ENCODE data around the gene DTNA. TPM values are rescaled to one million over a fixed set of nuclear protein-coding genes. Genes with fewer than 3 reads are reported as not detected.
"Not testable (repeated sequence)": the region's sequence is repeated elsewhere in the genome, so short reads cannot be mapped to it uniquely, and the experiment has no call there.

Gene DTNA
- total RNA-seq, 1 donor from 2014 or later, result 21.8 TPM

DNA sequence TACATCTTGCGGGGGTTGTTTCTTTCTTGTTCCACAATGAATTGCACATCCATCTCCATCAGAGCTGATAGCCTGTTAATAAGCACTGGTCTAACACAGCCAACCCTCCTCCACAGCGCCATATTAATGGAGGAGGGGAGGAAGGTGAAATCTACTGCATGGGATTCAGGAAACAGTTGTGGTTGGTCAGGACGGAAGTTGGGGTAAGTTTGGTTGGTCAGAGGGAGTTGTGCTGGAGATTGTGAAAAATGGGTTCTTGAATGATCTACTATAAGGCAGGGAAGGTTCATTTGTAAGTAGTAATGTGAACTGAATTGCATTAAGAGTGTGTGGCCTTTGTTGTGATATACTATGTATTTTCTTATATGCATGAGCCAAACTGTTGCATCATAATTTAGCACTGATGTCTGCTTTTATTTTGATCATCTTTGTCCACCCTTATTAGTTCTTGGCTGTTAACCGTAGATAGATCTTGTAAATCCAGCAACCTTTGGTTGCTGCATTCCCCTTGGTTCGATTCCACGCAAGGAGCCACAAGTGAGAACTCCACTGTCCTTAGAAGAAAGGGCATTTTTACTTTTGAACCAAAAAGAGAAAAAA, 180.5 kb downstream of the DTNA start:
- intact Hi-C loops (cut with DNase I), result no loop called here
- TF ChIP-seq, protein P1, sequence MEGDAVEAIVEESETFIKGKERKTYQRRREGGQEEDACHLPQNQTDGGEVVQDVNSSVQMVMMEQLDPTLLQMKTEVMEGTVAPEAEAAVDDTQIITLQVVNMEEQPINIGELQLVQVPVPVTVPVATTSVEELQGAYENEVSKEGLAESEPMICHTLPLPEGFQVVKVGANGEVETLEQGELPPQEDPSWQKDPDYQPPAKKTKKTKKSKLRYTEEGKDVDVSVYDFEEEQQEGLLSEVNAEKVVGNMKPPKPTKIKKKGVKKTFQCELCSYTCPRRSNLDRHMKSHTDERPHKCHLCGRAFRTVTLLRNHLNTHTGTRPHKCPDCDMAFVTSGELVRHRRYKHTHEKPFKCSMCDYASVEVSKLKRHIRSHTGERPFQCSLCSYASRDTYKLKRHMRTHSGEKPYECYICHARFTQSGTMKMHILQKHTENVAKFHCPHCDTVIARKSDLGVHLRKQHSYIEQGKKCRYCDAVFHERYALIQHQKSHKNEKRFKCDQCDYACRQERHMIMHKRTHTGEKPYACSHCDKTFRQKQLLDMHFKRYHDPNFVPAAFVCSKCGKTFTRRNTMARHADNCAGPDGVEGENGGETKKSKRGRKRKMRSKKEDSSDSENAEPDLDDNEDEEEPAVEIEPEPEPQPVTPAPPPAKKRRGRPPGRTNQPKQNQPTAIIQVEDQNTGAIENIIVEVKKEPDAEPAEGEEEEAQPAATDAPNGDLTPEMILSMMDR (IDR thresholded peaks at IDR 0.05), result no peak
- Histone ChIP-seq H3K27ac (no peak overlapping the region), H3K27me3 (no peaks in the 10 kb centered on the region), H3K36me3 (no peaks in the 10 kb centered on the region), H3K4me3 (no peak overlapping the region), H3K9me3 (peaks cover 5% of the 10 kb centered on the region), H3K4me1 (no peaks in the 10 kb centered on the region)
- no peak for ATAC-seq
- DNase-seq, result no peak

DNA sequence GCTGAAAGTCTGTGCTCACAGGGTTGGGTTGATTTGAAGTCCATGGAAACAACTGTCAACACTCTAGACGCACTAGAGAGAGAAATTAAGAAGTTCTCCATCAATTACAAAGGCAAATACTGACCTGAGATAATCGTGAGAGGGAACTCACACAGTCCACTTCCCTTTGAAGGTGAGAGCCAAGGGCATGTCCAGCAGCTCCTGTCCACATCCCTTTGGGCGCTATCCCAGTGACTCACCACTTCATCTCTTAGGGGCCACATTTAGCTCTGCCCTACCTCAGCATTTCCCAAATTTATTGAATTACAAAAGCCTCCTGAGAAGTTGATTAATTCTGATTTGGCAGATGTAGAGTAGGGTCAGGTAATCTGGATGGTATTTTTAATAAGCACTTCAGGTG, 182.3 kb downstream of the DTNA start:
- Histone ChIP-seq H3K9me3 (peaks cover 5% of the 10 kb centered on the region), H3K4me3 (no peak overlapping the region), H3K36me3 (no peaks in the 10 kb centered on the region), H3K27me3 (no peaks in the 10 kb centered on the region), H3K27ac (no peak overlapping the region), H3K4me1 (no peaks in the 10 kb centered on the region)
- TF ChIP-seq, protein P1 (IDR thresholded peaks at IDR 0.05), result no peak
- ATAC-seq (no peak), DNase-seq (no peak)
- intact Hi-C loops (cut with DNase I), result no loop called here

DNA sequence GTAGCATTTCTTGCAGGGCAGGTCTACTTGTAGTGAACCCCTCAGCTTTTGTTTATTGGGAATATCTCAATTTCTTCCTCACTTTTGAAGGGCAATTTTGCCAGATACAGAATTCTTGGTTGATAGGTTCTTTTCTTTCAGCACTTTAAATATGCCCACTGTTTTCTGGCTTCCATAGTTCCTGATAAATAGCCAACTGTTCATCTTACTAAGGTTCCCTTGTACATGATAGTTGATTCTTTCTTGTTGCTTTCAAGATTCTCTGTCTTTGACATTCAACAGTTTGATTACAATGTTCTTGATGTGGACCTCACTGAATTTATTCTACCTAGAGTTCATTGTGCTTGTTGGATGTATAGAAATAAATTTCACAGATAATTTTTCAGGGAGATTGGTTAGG, 183.1 kb downstream of the DTNA start:
- Histone ChIP-seq H3K9me3 (peaks cover 5% of the 10 kb centered on the region), H3K4me1 (no peaks in the 10 kb centered on the region), H3K27ac (no peak overlapping the region), H3K27me3 (no peaks in the 10 kb centered on the region), H3K4me3 (no peak overlapping the region), H3K36me3 (no peaks in the 10 kb centered on the region)
- ATAC-seq (no peak), DNase-seq (no peak)
- intact Hi-C loops (cut with DNase I), result no loop called here
- TF ChIP-seq, protein P1 (IDR thresholded peaks at IDR 0.05), result no peak

DNA sequence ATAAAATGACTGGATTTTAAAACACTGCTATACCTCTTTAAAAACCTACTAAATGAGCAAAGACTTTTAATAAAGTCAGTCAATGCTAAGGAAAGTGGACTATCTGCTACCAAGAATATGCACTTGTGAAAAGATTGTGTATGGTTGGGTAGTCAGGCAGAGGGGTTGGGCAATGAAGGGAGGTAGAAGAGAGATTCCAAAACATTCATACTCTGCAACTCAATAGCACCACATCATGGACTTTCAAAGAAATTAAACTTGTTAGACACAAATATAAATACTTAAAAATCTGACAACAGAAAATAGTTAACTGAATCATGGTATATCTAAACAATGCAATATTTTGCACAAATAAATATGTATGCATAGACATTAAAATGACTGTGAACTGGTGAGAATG, 191.2 kb downstream of the DTNA start:
- Histone ChIP-seq H3K27me3 (no peaks in the 10 kb centered on the region), H3K4me3 (no peak overlapping the region), H3K36me3 (no peaks in the 10 kb centered on the region), H3K27ac (no peak overlapping the region), H3K4me1 (no peaks in the 10 kb centered on the region), H3K9me3 (no peaks in the 10 kb centered on the region)
- TF ChIP-seq, protein P1 (IDR thresholded peaks at IDR 0.05), result no peak
- ATAC-seq (no peak), DNase-seq (no peak)
- intact Hi-C loops (cut with DNase I), result no loop called here

DNA sequence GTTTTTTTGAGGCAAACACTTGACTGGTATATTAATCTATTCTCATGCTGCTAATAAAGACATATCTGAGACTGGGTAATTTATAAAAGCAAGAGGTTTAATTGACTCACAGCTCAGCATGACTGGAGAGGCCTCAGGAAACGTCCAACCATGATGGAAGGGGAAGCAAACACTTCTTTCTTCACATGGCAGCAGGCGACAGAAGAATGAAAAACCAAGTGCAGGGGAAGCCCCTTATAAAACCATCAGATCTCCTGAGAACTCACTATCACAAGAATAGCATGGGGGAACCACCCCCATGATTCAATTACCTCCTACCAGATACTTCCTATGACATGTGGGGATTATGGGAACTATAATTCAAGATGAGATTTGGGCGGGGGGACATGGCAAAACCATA, 194.9 kb downstream of the DTNA start:
- no peak overlapping the region for H3K4me3 ChIP-seq
- TF ChIP-seq, protein P1 (IDR thresholded peaks at IDR 0.05), result no peak
- no peaks in the 10 kb centered on the region for H3K9me3 ChIP-seq
- no peak overlapping the region for H3K27ac ChIP-seq
- DNase-seq, result no peak
- no peaks in the 10 kb centered on the region for H3K27me3 ChIP-seq
- intact Hi-C loops (cut with DNase I), result no loop called here
- no peaks in the 10 kb centered on the region for H3K4me1 ChIP-seq
- H3K36me3 ChIP-seq, result no peaks in the 10 kb centered on the region
- no peak for ATAC-seq

DNA sequence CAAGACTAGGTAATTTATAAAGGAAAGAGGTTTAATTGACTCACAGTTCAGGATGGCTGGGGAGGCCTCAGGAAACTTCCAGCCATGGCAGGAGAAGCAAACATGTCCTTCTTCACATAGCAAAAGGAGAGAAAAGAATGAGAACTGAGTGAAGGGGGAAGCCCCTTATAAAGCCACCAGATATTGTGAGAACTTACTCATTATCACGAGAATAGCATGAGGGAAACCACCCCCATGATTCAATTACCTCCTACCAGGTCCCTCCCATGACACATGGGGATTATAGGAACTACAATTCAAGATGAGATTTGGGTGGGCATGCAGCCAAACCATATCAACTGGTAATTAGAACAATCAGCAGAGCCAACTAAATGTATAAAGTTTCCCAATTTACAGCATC, 196.9 kb downstream of the DTNA start:
- intact Hi-C loops (cut with DNase I); H3K4me1 ChIP-seq; H3K9me3 ChIP-seq: not testable (repeated sequence)

More for the DNA sequence above, 196.9 kb downstream of the DTNA start:
- H3K36me3 ChIP-seq, H3K27me3 ChIP-seq, H3K27ac ChIP-seq, ATAC-seq, H3K4me3 ChIP-seq, DNase-seq: not testable (repeated sequence)

All from upper lobe of right lung (tissue), 1 donor.